Smooth muscle cell (in vitro differentiated cells): ENCODE results near the gene SLC13A4. TPM values are rescaled to one million over a fixed set of nuclear protein-coding genes. Genes with fewer than 3 reads are reported as not detected.

Experiments used
- DNase-seq: peaks from one replicate; lab custom pipeline; 2025; ENCODE audit not compliant: unreplicated experiment; lab: John Stamatoyannopoulos, UW
- H2AFZ ChIP-seq: fragments of 200-600 bp; sonication (generic); 2 replicates; pipeline ENCODE4 v1.6.0; 2016; ENCODE audit warnings: antibody characterized with exemption, low read depth, mild to moderate bottlenecking
- H3F3A ChIP-seq: fragments of 200-600 bp; sonication (generic); 2 replicates; pipeline ENCODE4 v1.6.0; 2017; ENCODE audit warnings: antibody characterized with exemption, low read depth
- H3K27ac ChIP-seq: fragments of 200-600 bp; sonication (generic); 2 replicates; pipeline ENCODE4 v1.5.1; 2016; ENCODE audit warnings: low read depth, mild to moderate bottlenecking
- H3K27me3 ChIP-seq: fragments of 200-600 bp; sonication (generic); 2 replicates; pipeline ENCODE4 v1.6.1; 2016; ENCODE audit warnings: low read depth, mild to moderate bottlenecking
- H3K36me3 ChIP-seq: fragments of 200-600 bp; sonication (generic); 2 replicates; pipeline ENCODE4 v1.5.1; 2016; ENCODE audit warnings: low read depth
- H3K4me1 ChIP-seq: fragments of 200-600 bp; sonication (generic); 2 replicates; pipeline ENCODE4 v1.5.1; 2016; ENCODE audit warnings: low read depth
- H3K4me2 ChIP-seq: fragments of 200-600 bp; sonication (generic); 2 replicates; pipeline ENCODE4 v1.6.0; 2016; ENCODE audit warnings: mild to moderate bottlenecking
- H3K4me3 ChIP-seq: fragments of 200-600 bp; sonication (generic); 2 replicates; pipeline ENCODE4 v1.5.1; 2016; ENCODE audit warnings: mild to moderate bottlenecking
- H3K79me2 ChIP-seq: fragments of 200-600 bp; sonication (generic); 2 replicates; pipeline ENCODE4 v1.6.0; 2016; ENCODE audit warnings: low read depth, mild to moderate bottlenecking
- H3K9ac ChIP-seq: fragments of 200-600 bp; sonication (generic); 2 replicates; pipeline ENCODE4 v1.6.0; 2016; ENCODE audit warnings: low read depth
- H3K9me3 ChIP-seq: fragments of 200-600 bp; sonication (generic); replicated peaks from 2 replicates; pipeline ENCODE4 v1.5.1; 2016; ENCODE audit warnings: low read depth
- H4K20me1 ChIP-seq: fragments of 200-600 bp; sonication (generic); 2 replicates; pipeline ENCODE4 v1.6.0; 2016; ENCODE audit warnings: low read depth
- CTCF ChIP-seq: fragments of 200-600 bp; sonication (generic); IDR thresholded peaks from 2 replicates; pipeline ENCODE4 v1.5.1; 2017; ENCODE audit warnings: borderline replicate concordance, mild to moderate bottlenecking, antibody characterized with exemption; ENCODE audit not compliant: insufficient read depth, poor library complexity, severe bottlenecking
- WGBS: methylation state at CpG from one replicate; pipeline ENCODE4 v1.1.7; 2016; ENCODE audit warnings: low lambda C conversion rate; 5-methylcytosine and 5-hydroxymethylcytosine counted together
- polyA plus RNA-seq: library from polyadenylated mRNA; unstranded; fragments of >200 nt; fragmentation: Nextera tagmentation; extraction: Ambion mirVana; gene quantifications from 2 replicates; pipeline ENCODE4 v1.2.1, GENCODE V29; 2016
- total RNA-seq: library from RNA; depleted of rRNA; stranded (reverse); fragments of >200 nt; gene quantifications from 2 replicates; pipeline ENCODE4 v1.2.3, GENCODE V29; 2014

SLC13A4 gene
- total and polyA plus RNA-seq, 2 experiments from 2014 or later, result 0.61 TPM; not detected in 1

- DNase-seq, result no peak
- H3K27me3 ChIP-seq, result no peaks in the 10 kb centered on the region
- H3K4me3 ChIP-seq, result no peak overlapping the region
- H3K9me3 ChIP-seq, result no peaks in the 10 kb centered on the region
- H3K79me2 ChIP-seq, result no peaks in the 10 kb centered on the region
- H3K27ac ChIP-seq, result peak overlapping the region; percentile 85
- no peaks in the 10 kb centered on the region for H3K36me3 ChIP-seq
- no peak for TF ChIP-seq CTCF
- no peak overlapping the region for H3K9ac ChIP-seq
- H3K4me2 ChIP-seq, result no peak overlapping the region
- H4K20me1 ChIP-seq, result no peaks in the 10 kb centered on the region
- WGBS, result 86% methylated on average over 16 of the region's 20 CpGs
- no peak overlapping the region for H2AFZ ChIP-seq
- peaks cover 6% of the 10 kb centered on the region for H3F3A ChIP-seq
- no peaks in the 10 kb centered on the region for H3K4me1 ChIP-seq
Observed at GRCh38 chr7:135706038-135706742, 21.8 kb downstream of the SLC13A4 start.

- 81% methylated on average over 5 of the region's 5 CpGs for WGBS
- Histone ChIP-seq H3K9me3 (no peaks in the 10 kb centered on the region), H3K4me3 (no peak overlapping the region), H2AFZ (no peak overlapping the region), H3F3A (no peaks in the 10 kb centered on the region), H3K9ac (no peak overlapping the region), H3K36me3 (no peaks in the 10 kb centered on the region), H3K4me2 (no peak overlapping the region), H3K79me2 (no peaks in the 10 kb centered on the region), H3K4me1 (no peaks in the 10 kb centered on the region), H3K27me3 (no peaks in the 10 kb centered on the region), H3K27ac (no peak overlapping the region), H4K20me1 (no peaks in the 10 kb centered on the region)
- DNase-seq, result no peak
- TF ChIP-seq CTCF, result no peak
Observed at GRCh38 chr7:135704698-135705097, 23.3 kb downstream of the SLC13A4 start.

- Histone ChIP-seq H3F3A (no peaks in the 10 kb centered on the region), H3K9ac (no peak overlapping the region), H4K20me1 (no peaks in the 10 kb centered on the region), H3K79me2 (no peaks in the 10 kb centered on the region), H3K27ac (no peak overlapping the region), H3K4me1 (no peaks in the 10 kb centered on the region), H3K4me2 (no peak overlapping the region), H3K9me3 (no peaks in the 10 kb centered on the region), H3K27me3 (no peaks in the 10 kb centered on the region), H3K4me3 (no peak overlapping the region), H3K36me3 (no peaks in the 10 kb centered on the region), H2AFZ (no peak overlapping the region)
- DNase-seq, result no peak
- 58% methylated on average over 2 of the region's 2 CpGs for WGBS
- TF ChIP-seq CTCF, result peak; percentile 11
Observed at GRCh38 chr7:135704074-135704473, 23.9 kb downstream of the SLC13A4 start.
